ENCODE results near the gene INVS. TPM values are rescaled to one million over a fixed set of nuclear protein-coding genes. Genes with fewer than 3 reads are reported as not detected.
A peak's percentile ranks its signal among the peaks of the same experiment; 100 is the strongest.

The INVS gene
- polyA plus RNA-seq, 1 of the 3 experiments (the other 2 are of a cell fraction), result 8.1 TPM

DNA sequence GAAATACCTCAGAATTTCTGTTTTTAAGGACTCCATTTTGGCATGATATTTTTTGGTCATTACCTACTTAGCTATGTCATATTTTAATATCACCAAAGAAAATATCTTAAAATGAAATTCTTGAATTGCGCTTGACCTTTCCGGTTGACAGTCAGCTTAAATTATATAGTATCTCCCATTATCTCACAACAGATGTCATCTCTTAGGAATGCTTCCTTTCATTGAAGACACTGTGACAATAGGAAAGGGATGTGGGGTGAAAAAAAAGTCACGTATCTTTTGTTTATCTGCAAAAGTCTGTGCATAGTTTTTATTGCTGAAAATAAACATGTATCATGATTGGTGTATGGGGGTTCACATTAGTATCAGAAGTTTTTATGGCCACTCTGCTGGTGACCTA is 105.8 kb downstream of the INVS start:
- Histone ChIP-seq H3K9me3 (no peaks in the 10 kb centered on the region), H3K79me2 (ENCODE audit: insufficient read depth) (no peaks in the 10 kb centered on the region; the same call in 1 of the 2 replicates), H4K20me1 (ENCODE audit: insufficient read depth) (no peaks in the 10 kb centered on the region), H3F3A (replicated peaks; ENCODE audit: insufficient read depth) (peaks cover 4% of the 10 kb centered on the region), H3K4me2 (no peak overlapping the region), H2AFZ (ENCODE audit: low read depth) (no peak overlapping the region), H3K4me1 (ENCODE audit: control insufficient read depth in 1 of 2, insufficient read depth in 2 of 2, low read depth in 1 of 2, low read length in 1 of 2) (peaks cover 0 to 10% of the 10 kb centered on the region in 2 experiments; a peak in 3 of 4 replicates), H3K27me3 (ENCODE audit: insufficient read depth) (no peaks in the 10 kb centered on the region), H3K27ac (ENCODE audit: low read depth in 2 of 2, low read length in 1 of 2) (peak overlapping the region in 1 of 2 experiments; percentile 22; a peak in 1 of 4 replicates), H3K4me3 (ENCODE audit: low read depth in 2 of 2, low read length in 1 of 2) (no peak overlapping the region), H3K36me3 (replicated peaks in 1 of 2; ENCODE audit: control insufficient read depth in 1 of 2, insufficient read depth in 2 of 2, low read length in 1 of 2) (peaks cover 0 to 8% of the 10 kb centered on the region in 2 experiments), H3K9me2 (no peaks in the 10 kb centered on the region), H3K9ac (no peak overlapping the region)
- CTCF ChIA-PET, result interaction anchor here (0.8 to 1.6 kb wide), 3 partner anchors 11 to 117 kb away, joined by 3 to 4 read pairs (median 3); no protein-coding TSS in a partner anchor
- POLR2A ChIA-PET, result no interaction called here
- 67% methylated on average over 3 of the region's 3 CpGs for WGBS (ENCODE audit: low lambda C conversion rate)
- DNase-seq, result no peak
- TF ChIP-seq JUND (IDR thresholded peaks at IDR 0.05), result 0 out of 2 replicates have a peak, but pooled peaks have one; percentile 28
- TF ChIP-seq TEAD4 (IDR thresholded peaks at IDR 0.05; ENCODE audit: borderline replicate concordance, insufficient read depth), result no peak
- peak; percentile 45; the same call in 1 of the 2 replicates for TF ChIP-seq RXRA (IDR thresholded peaks at IDR 0.05; ENCODE audit: borderline replicate concordance, low read depth)
- TF ChIP-seq, protein P1, sequence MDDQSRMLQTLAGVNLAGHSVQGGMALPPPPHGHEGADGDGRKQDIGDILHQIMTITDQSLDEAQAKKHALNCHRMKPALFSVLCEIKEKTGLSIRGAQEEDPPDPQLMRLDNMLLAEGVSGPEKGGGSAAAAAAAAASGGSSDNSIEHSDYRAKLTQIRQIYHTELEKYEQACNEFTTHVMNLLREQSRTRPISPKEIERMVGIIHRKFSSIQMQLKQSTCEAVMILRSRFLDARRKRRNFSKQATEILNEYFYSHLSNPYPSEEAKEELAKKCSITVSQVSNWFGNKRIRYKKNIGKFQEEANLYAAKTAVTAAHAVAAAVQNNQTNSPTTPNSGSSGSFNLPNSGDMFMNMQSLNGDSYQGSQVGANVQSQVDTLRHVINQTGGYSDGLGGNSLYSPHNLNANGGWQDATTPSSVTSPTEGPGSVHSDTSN (IDR thresholded peaks at IDR 0.05), result peak; percentile 38

DNA sequence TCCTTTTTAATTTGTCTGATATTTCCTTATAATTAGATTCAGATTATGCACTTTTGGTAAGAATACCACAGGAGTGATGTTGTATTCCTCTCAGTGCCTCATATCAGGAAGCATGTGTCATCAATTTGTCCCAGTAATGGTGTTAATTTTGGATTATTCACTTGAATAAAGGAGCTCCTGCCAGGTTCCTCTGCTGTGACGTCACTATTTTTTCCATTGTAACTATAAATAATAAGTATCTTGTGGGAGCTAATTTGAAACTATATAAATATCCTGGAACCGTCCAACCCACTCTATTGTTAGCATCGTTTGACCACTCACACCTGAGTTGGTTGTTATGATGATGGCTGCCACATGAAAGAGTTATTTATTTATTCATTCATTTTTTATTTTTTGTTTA is 107.9 kb downstream of the INVS start:
- Histone ChIP-seq H3K9me2 (no peaks in the 10 kb centered on the region), H3F3A (replicated peaks; ENCODE audit: insufficient read depth) (peaks cover 4% of the 10 kb centered on the region), H3K27me3 (ENCODE audit: insufficient read depth) (no peaks in the 10 kb centered on the region), H3K4me3 (ENCODE audit: low read depth in 2 of 2, low read length in 1 of 2) (no peak overlapping the region), H3K4me1 (ENCODE audit: control insufficient read depth in 1 of 2, insufficient read depth in 2 of 2, low read depth in 1 of 2, low read length in 1 of 2) (peaks cover 0 to 10% of the 10 kb centered on the region in 2 experiments; a peak in 3 of 4 replicates), H3K9ac (no peak overlapping the region), H3K27ac (ENCODE audit: low read depth in 2 of 2, low read length in 1 of 2) (peak overlapping the region in 1 of 2 experiments; percentile 3; a peak in 1 of 4 replicates), H3K36me3 (replicated peaks in 1 of 2; ENCODE audit: control insufficient read depth in 1 of 2, insufficient read depth in 2 of 2, low read length in 1 of 2) (peaks cover 0 to 8% of the 10 kb centered on the region in 2 experiments), H2AFZ (ENCODE audit: low read depth) (no peak overlapping the region), H4K20me1 (ENCODE audit: insufficient read depth) (no peaks in the 10 kb centered on the region), H3K9me3 (no peaks in the 10 kb centered on the region), H3K4me2 (no peak overlapping the region), H3K79me2 (ENCODE audit: insufficient read depth) (no peaks in the 10 kb centered on the region; the same call in 1 of the 2 replicates)
- ChIA-PET CTCF (interaction anchor here (1.5 kb wide), 1 partner anchor 9 kb away, joined by 4 read pairs; no protein-coding TSS in a partner anchor), POLR2A (no interaction called here)
- 61% methylated on average over 3 of the region's 3 CpGs for WGBS (ENCODE audit: low lambda C conversion rate)
- 0 out of 2 replicates have a peak, but pooled peaks have one; percentile 9 for TF ChIP-seq JUND (IDR thresholded peaks at IDR 0.05)
- TF ChIP-seq TCF12 (IDR thresholded peaks at IDR 0.05), result 0 out of 2 replicates have a peak, but pooled peaks have one; percentile 19
- TF ChIP-seq MEF2A (IDR thresholded peaks at IDR 0.05; ENCODE audit: borderline replicate concordance, low read depth), result peak; percentile 63
- no peak for TF ChIP-seq CHD2 (IDR thresholded peaks at IDR 0.05; ENCODE audit: low read length, partially characterized antibody)
- TF ChIP-seq NFIC (IDR thresholded peaks at IDR 0.05; ENCODE audit: borderline replicate concordance), result 0 out of 2 replicates have a peak, but pooled peaks have one; percentile 7
- no peak for DNase-seq

DNA sequence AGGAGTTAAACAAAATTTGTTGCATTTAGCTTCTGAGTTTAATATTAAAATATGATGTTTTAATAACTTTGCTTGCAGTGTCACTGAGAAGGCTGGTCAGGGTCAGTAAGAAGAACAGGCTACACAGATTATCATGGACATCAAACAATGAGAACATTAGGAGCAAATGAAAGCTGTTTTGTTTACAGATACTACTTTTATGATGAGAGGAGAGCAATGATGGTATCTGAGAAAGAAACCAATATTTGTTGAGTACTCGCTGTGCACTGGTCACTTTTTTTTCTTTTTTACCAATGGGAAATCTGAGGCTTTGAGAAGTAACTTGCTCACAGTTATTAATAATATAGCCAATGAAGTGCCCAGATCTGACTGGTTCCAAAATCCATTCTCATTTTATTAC is 109.6 kb downstream of the INVS start:
- Histone ChIP-seq H3K27ac (ENCODE audit: low read depth in 2 of 2, low read length in 1 of 2) (no peak overlapping the region), H3K4me3 (ENCODE audit: low read depth in 2 of 2, low read length in 1 of 2) (no peak overlapping the region), H3K4me1 (ENCODE audit: control insufficient read depth in 1 of 2, insufficient read depth in 2 of 2, low read depth in 1 of 2, low read length in 1 of 2) (peaks cover 0 to 10% of the 10 kb centered on the region in 2 experiments; a peak in 3 of 4 replicates), H3K36me3 (replicated peaks in 1 of 2; ENCODE audit: control insufficient read depth in 1 of 2, insufficient read depth in 2 of 2, low read length in 1 of 2) (peaks cover 0 to 8% of the 10 kb centered on the region in 2 experiments), H3F3A (replicated peaks; ENCODE audit: insufficient read depth) (peaks cover 6% of the 10 kb centered on the region), H2AFZ (ENCODE audit: low read depth) (no peak overlapping the region), H4K20me1 (ENCODE audit: insufficient read depth) (no peaks in the 10 kb centered on the region), H3K9me2 (no peaks in the 10 kb centered on the region), H3K27me3 (ENCODE audit: insufficient read depth) (no peaks in the 10 kb centered on the region), H3K9me3 (no peaks in the 10 kb centered on the region), H3K79me2 (ENCODE audit: insufficient read depth) (no peaks in the 10 kb centered on the region; the same call in 1 of the 2 replicates), H3K4me2 (no peak overlapping the region), H3K9ac (no peak overlapping the region)
- POLR2A ChIA-PET, result no interaction called here
- CTCF ChIA-PET, result interaction anchor here (1.3 kb wide), 1 partner anchor 42 kb away, joined by 3 read pairs; no protein-coding TSS in a partner anchor
- 90% methylated on average over 1 of the region's 1 CpG for WGBS (ENCODE audit: low lambda C conversion rate)
- DNase-seq, result no peak
- TF ChIP-seq JUND (IDR thresholded peaks at IDR 0.05) (no peak), FOXM1 (IDR thresholded peaks at IDR 0.05; ENCODE audit: low read depth) (no peak), GABPA (IDR thresholded peaks at IDR 0.05; ENCODE audit: low read depth) (no peak), GATA2 (CRISPR knock-in tag; IDR thresholded peaks at IDR 0.05) (no peak), SMC3 (IDR thresholded peaks at IDR 0.05; ENCODE audit: low read depth, low read length) (no peak), TEAD4 (IDR thresholded peaks at IDR 0.05; ENCODE audit: borderline replicate concordance, insufficient read depth) (no peak), RAD21 (IDR thresholded peaks at IDR 0.05; ENCODE audit: low read length) (no peak), RXRA (IDR thresholded peaks at IDR 0.05; ENCODE audit: borderline replicate concordance, low read depth) (no peak), NFIC (IDR thresholded peaks at IDR 0.05; ENCODE audit: borderline replicate concordance) (no peak)
- TF ChIP-seq, protein P2, sequence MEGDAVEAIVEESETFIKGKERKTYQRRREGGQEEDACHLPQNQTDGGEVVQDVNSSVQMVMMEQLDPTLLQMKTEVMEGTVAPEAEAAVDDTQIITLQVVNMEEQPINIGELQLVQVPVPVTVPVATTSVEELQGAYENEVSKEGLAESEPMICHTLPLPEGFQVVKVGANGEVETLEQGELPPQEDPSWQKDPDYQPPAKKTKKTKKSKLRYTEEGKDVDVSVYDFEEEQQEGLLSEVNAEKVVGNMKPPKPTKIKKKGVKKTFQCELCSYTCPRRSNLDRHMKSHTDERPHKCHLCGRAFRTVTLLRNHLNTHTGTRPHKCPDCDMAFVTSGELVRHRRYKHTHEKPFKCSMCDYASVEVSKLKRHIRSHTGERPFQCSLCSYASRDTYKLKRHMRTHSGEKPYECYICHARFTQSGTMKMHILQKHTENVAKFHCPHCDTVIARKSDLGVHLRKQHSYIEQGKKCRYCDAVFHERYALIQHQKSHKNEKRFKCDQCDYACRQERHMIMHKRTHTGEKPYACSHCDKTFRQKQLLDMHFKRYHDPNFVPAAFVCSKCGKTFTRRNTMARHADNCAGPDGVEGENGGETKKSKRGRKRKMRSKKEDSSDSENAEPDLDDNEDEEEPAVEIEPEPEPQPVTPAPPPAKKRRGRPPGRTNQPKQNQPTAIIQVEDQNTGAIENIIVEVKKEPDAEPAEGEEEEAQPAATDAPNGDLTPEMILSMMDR (IDR thresholded peaks at IDR 0.05), result no peak

Data from SK-N-SH (cell line).